ENCODE results near the gene TJAP1.
"Not testable (repeated sequence)": the region's sequence is repeated elsewhere in the genome, so short reads cannot be mapped to it uniquely, and the experiment has no call there.

The TJAP1 gene

GRCh38 chr6:43506667-43507471, 29.5 kb downstream of the TJAP1 start:
- peak; percentile 29 for DNase-seq

GRCh38 chr6:43508481-43509141, 31.2 kb downstream of the TJAP1 start:
- DNase-seq: no peak

- no peak for DNase-seq
These were observed 32.0 kb downstream of the TJAP1 start for GRCh38 chr6:43509142-43509983.

- peak; percentile 68 for DNase-seq
These were observed 32.8 kb downstream of the TJAP1 start, which contains the start of gene LRRC73 for GRCh38 chr6:43509984-43510826. Gene LRRC73 (minus strand): TSS chr6:43510346. CDS start chr6:43509785, 561 bp downstream.

GRCh38 chr6:43510827-43511163, 33.4 kb downstream of the TJAP1 start:
- DNase-seq: no peak

GRCh38 chr6:43511824-43512415, 34.5 kb downstream of the TJAP1 start:
- DNase-seq: no peak

- no peak for DNase-seq
These were observed 38.4 kb downstream of the TJAP1 start for GRCh38 chr6:43515808-43516207.

GRCh38 chr6:43516367-43516696, 39.0 kb downstream of the TJAP1 start:
- peak; percentile 11 for DNase-seq

- DNase-seq: peak; percentile 99
These were observed 39.5 kb downstream of the TJAP1 start, which contains the start of the genes POLR1C and YIPF3 for GRCh38 chr6:43516697-43517504. Gene POLR1C (plus strand): TSS chr6:43517089. CDS start chr6:43517110, 21 bp downstream. Gene YIPF3 (minus strand): TSS chr6:43516926. CDS start chr6:43516807, 119 bp downstream.

GRCh38 chr6:43517505-43518357, 40.4 kb downstream of the TJAP1 start:
- no peak for DNase-seq

- no peak for DNase-seq
These were observed 42.7 kb downstream of the TJAP1 start for GRCh38 chr6:43520097-43520496.

- no peak for DNase-seq
These were observed 44.5 kb downstream of the TJAP1 start for GRCh38 chr6:43521836-43522235.

- DNase-seq: no peak
These were observed 45.3 kb downstream of the TJAP1 start for GRCh38 chr6:43522547-43523261.

GRCh38 chr6:43523284-43523683, 45.9 kb downstream of the TJAP1 start:
- no peak for DNase-seq

GRCh38 chr6:43524483-43524961, 47.2 kb downstream of the TJAP1 start:
- DNase-seq: no peak

- DNase-seq: no peak
These were observed 54.8 kb downstream of the TJAP1 start for GRCh38 chr6:43532201-43532600.

- not testable (repeated sequence) for DNase-seq
These were observed 61.6 kb downstream of the TJAP1 start for GRCh38 chr6:43538986-43539385.

GRCh38 chr6:43539409-43539808, 62.0 kb downstream of the TJAP1 start:
- not testable (repeated sequence) for DNase-seq

GRCh38 chr6:43540507-43540906, 63.1 kb downstream of the TJAP1 start:
- DNase-seq: no peak

All from amniotic stem cell (primary cell).